GM12872 (cell line): ENCODE measurements around the gene KRT76.

Experiments used
- CTCF ChIP-seq: IDR thresholded peaks from 3 replicates; pipeline ENCODE4 v1.5.1; 2011; ENCODE audit warnings: low read depth, mild to moderate bottlenecking, low read length, moderate library complexity; ENCODE audit not compliant: insufficient read depth

KRT76 gene

GRCh38 chr12:52811191-52812072, 34.3 kb upstream of the KRT76 start:
- no peak for TF ChIP-seq CTCF

GRCh38 chr12:52810554-52810953, 33.4 kb upstream of the KRT76 start:
- TF ChIP-seq CTCF = no peak

GRCh38 chr12:52809166-52809565, 32.0 kb upstream of the KRT76 start:
- TF ChIP-seq CTCF = no peak

- no peak for TF ChIP-seq CTCF
Measured at GRCh38 chr12:52808573-52809160, 31.5 kb upstream of the KRT76 start.

- no peak for TF ChIP-seq CTCF
Measured at GRCh38 chr12:52807544-52808470, 30.7 kb upstream of the KRT76 start.

- no peak for TF ChIP-seq CTCF
Measured at GRCh38 chr12:52806821-52807543, 29.8 kb upstream of the KRT76 start.
